H9 (cell line): ENCODE results near the gene SF3A2. TPM values are rescaled to one million over a fixed set of nuclear protein-coding genes. Genes with fewer than 3 reads are reported as not detected.

Source experiments
- DNase-seq: peaks from one replicate; pipeline ENCODE4 v3.0.0-alpha.2; 2017
- H2AFZ ChIP-seq: one replicate; pipeline ENCODE4 v1.6.1; 2013; ENCODE audit warnings: mild to moderate bottlenecking, low read length, control low read depth, moderate library complexity
- H2AK5ac ChIP-seq: 2 replicates; pipeline ENCODE4 v1.6.1; 2013; ENCODE audit warnings: low read length, control low read depth, mixed read lengths; ENCODE audit not compliant: insufficient read length
- H2BK120ac ChIP-seq: one replicate; pipeline ENCODE4 v1.6.1; 2013; ENCODE audit warnings: low read depth, mild to moderate bottlenecking, low read length, control low read depth, inconsistent platforms; ENCODE audit not compliant: poor library complexity, severe bottlenecking
- H2BK12ac ChIP-seq: 2 replicates; pipeline ENCODE4 v1.6.1; 2013; ENCODE audit warnings: low read length, control low read depth, mixed read lengths, low read depth; ENCODE audit not compliant: insufficient read length
- H2BK15ac ChIP-seq: 2 replicates; pipeline ENCODE4 v1.6.1; 2013; ENCODE audit warnings: low read depth, low read length, control low read depth
- H2BK20ac ChIP-seq: one replicate; pipeline ENCODE4 v1.6.1; 2013; ENCODE audit warnings: low read depth, mild to moderate bottlenecking, low read length, control low read depth, inconsistent platforms; ENCODE audit not compliant: poor library complexity, severe bottlenecking
- H2BK5ac ChIP-seq: 2 replicates; pipeline ENCODE4 v1.6.1; 2013; ENCODE audit warnings: low read length, control low read depth, mixed read lengths; ENCODE audit not compliant: insufficient read length
- H3K14ac ChIP-seq: 2 replicates; pipeline ENCODE4 v1.6.1; 2013; ENCODE audit warnings: low read length, control low read depth; ENCODE audit not compliant: insufficient read depth
- H3K18ac ChIP-seq: 2 replicates; pipeline ENCODE4 v1.6.1; 2013; ENCODE audit warnings: low read depth, mild to moderate bottlenecking, mixed read lengths, low read length, control low read depth; ENCODE audit not compliant: insufficient read length
- H3K23ac ChIP-seq: 2 replicates; pipeline ENCODE4 v1.6.1; 2013; ENCODE audit warnings: low read length, control low read depth, mixed read lengths, low read depth; ENCODE audit not compliant: insufficient read length
- H3K23me2 ChIP-seq: 2 replicates; pipeline ENCODE4 v1.6.1; 2013; ENCODE audit warnings: low read depth, mild to moderate bottlenecking, mixed read lengths, low read length, control low read depth; ENCODE audit not compliant: insufficient read length, poor library complexity, severe bottlenecking
- H3K27ac ChIP-seq: 2 replicates; pipeline ENCODE4 v1.5.1; 2013; ENCODE audit warnings: low read length, control low read depth, mixed read lengths, low read depth; ENCODE audit not compliant: insufficient read length
- H3K27me3 ChIP-seq: 2 replicates; pipeline ENCODE4 v1.6.1; 2013; ENCODE audit warnings: low read length, control low read depth, inconsistent platforms; ENCODE audit not compliant: insufficient read depth
- H3K4ac ChIP-seq: 2 replicates; pipeline ENCODE4 v1.6.1; 2013; ENCODE audit warnings: low read depth, mild to moderate bottlenecking, control low read depth, inconsistent platforms, low read length, moderate library complexity
- H3K4me1 ChIP-seq: 2 replicates; pipeline ENCODE4 v1.6.1; 2013; ENCODE audit warnings: low read length, control low read depth, inconsistent platforms; ENCODE audit not compliant: insufficient read depth
- H3K4me2 ChIP-seq: 2 replicates; pipeline ENCODE4 v1.6.1; 2013; ENCODE audit warnings: low read length, control low read depth, mixed read lengths; ENCODE audit not compliant: insufficient read length, insufficient read depth
- H3K56ac ChIP-seq: 2 replicates; pipeline ENCODE4 v1.6.1; 2013; ENCODE audit warnings: low read depth, mild to moderate bottlenecking, mixed read lengths, low read length, control low read depth; ENCODE audit not compliant: insufficient read length
- H3K79me1 ChIP-seq: 2 replicates; pipeline ENCODE4 v1.6.1; 2013; ENCODE audit warnings: low read depth, mild to moderate bottlenecking, moderate library complexity, low read length, control low read depth, inconsistent platforms; ENCODE audit not compliant: insufficient read depth, poor library complexity, severe bottlenecking
- H3K79me2 ChIP-seq: 2 replicates; pipeline ENCODE4 v1.6.1; 2013; ENCODE audit warnings: low read length, control low read depth, inconsistent platforms; ENCODE audit not compliant: insufficient read depth
- H3K9ac ChIP-seq: 2 replicates; pipeline ENCODE4 v1.6.1; 2013; ENCODE audit warnings: low read length, control low read depth, mixed read lengths; ENCODE audit not compliant: insufficient read length; ENCODE audit errors: extremely low read depth
- H3K9me3 ChIP-seq: one replicate; pipeline ENCODE4 v1.6.1; 2013; ENCODE audit warnings: low read depth, low read length, inconsistent platforms; ENCODE audit not compliant: control insufficient read depth
- H3T11ph ChIP-seq: one replicate; pipeline ENCODE4 v1.6.1; 2013; ENCODE audit warnings: mild to moderate bottlenecking, low read length, control low read depth, inconsistent platforms
- H4K20me1 ChIP-seq: one replicate; pipeline ENCODE4 v1.6.1; 2013; ENCODE audit not compliant: control insufficient read depth, insufficient read length, insufficient read depth
- H4K5ac ChIP-seq: 2 replicates; pipeline ENCODE4 v1.6.1; 2013; ENCODE audit warnings: low read depth, mild to moderate bottlenecking, mixed read lengths, low read length, control low read depth; ENCODE audit not compliant: insufficient read length
- H4K8ac ChIP-seq: replicated peaks from 2 replicates; pipeline ENCODE4 v1.6.1; 2013; ENCODE audit warnings: low read length, control low read depth, mixed read lengths, low read depth; ENCODE audit not compliant: insufficient read length
- H4K91ac ChIP-seq: 2 replicates; pipeline ENCODE4 v1.6.1; 2013; ENCODE audit warnings: low read depth, mild to moderate bottlenecking, moderate library complexity, mixed read lengths, low read length, control low read depth; ENCODE audit not compliant: insufficient read length
- H3K27ac Mint-ChIP-seq, 3 experiments: 2 replicates in 2 of 3; 3 replicates in 1 of 3; pipeline ENCODE4 v1.8.0; 2020 to 2021; ENCODE audit warnings: mixed read lengths in 3 of 3, mild to moderate bottlenecking in 1 of 3, moderate library complexity in 1 of 3
- H3K27me3 Mint-ChIP-seq: 2 replicates; pipeline ENCODE4 v1.8.0; 2021; ENCODE audit warnings: low read depth, mild to moderate bottlenecking, moderate library complexity, mixed read lengths
- H3K36me3 Mint-ChIP-seq, 3 experiments: 2 replicates in 2 of 3; 3 replicates in 1 of 3; pipeline ENCODE4 v1.8.0; 2020 to 2021; ENCODE audit warnings: low read depth in 3 of 3, mixed read lengths in 3 of 3; ENCODE audit not compliant: insufficient read depth in 1 of 3
- H3K4me1 Mint-ChIP-seq, 2 experiments: 2 replicates each; pipeline ENCODE4 v1.8.0; 2020; ENCODE audit warnings: mixed read lengths in 2 of 2
- H3K4me3 Mint-ChIP-seq, 2 experiments: 2 replicates in 1 of 2; 3 replicates in 1 of 2; pipeline ENCODE4 v1.8.0; 2020 to 2021; ENCODE audit warnings: mild to moderate bottlenecking in 2 of 2, mixed read lengths in 2 of 2, moderate library complexity in 1 of 2
- H3K9me3 Mint-ChIP-seq, 2 experiments: 2 replicates in 1 of 2; 3 replicates in 1 of 2; pipeline ENCODE4 v1.8.0; 2020; ENCODE audit warnings: mild to moderate bottlenecking in 2 of 2, mixed read lengths in 2 of 2, moderate library complexity in 1 of 2
- CTCF ChIP-seq: fragments of 200-600 bp; sonication (generic); conservative IDR thresholded peaks from 3 replicates; pipeline ENCODE4 v1.8.0; 2021; ENCODE audit warnings: antibody characterized with exemption, mild to moderate bottlenecking
- WGBS: extraction: QIAGEN DNeasy Blood & Tissue Kit; methylation state at CpG from one replicate; pipeline ENCODE4 v1.1.7; 2013; ENCODE audit warnings: missing lambda C conversion rate, low lambda C conversion rate, mixed read lengths; ENCODE audit not compliant: insufficient read length; ENCODE audit errors: extremely low coverage; 5-methylcytosine and 5-hydroxymethylcytosine counted together
- total RNA-seq: library from RNA; stranded (reverse); gene quantifications from 2 replicates; pipeline ENCODE4 v1.2.1, GENCODE V29; 2021

The SF3A2 gene
- total RNA-seq, 1 experiment from 2014 or later, result 166 TPM

GRCh38 chr19:2208975-2209374, 27.6 kb upstream of the SF3A2 start:
- Histone ChIP-seq H4K8ac (no peak overlapping the region), H3K9ac (no peak overlapping the region), H3K27me3 (no peaks in the 10 kb centered on the region), H3K23me2 (no peaks in the 10 kb centered on the region), H2BK120ac (no peak overlapping the region), H2BK5ac (no peak overlapping the region), H3K9me3 (no peaks in the 10 kb centered on the region), H4K20me1 (no peaks in the 10 kb centered on the region), H3K56ac (no peak overlapping the region), H3T11ph (no peak overlapping the region), H3K23ac (no peak overlapping the region), H3K18ac (no peak overlapping the region), H3K79me1 (no peaks in the 10 kb centered on the region), H3K4me2 (no peak overlapping the region), H4K5ac (no peak overlapping the region), H2AFZ (no peak overlapping the region), H3K14ac (no peak overlapping the region), H3K4me1 (no peaks in the 10 kb centered on the region), H4K91ac (no peak overlapping the region), H3K4ac (no peak overlapping the region), H2BK20ac (no peak overlapping the region), H3K27ac (no peak overlapping the region), H2BK15ac (no peak overlapping the region), H3K79me2 (no peaks in the 10 kb centered on the region), H2BK12ac (no peak overlapping the region), H2AK5ac (no peak overlapping the region)
- Mint-ChIP-seq H3K4me1 (no peaks in the 10 kb centered on the region), H3K36me3 (peaks cover 21 to 44% (median 43%) of the 10 kb centered on the region in 3 experiments), H3K27me3 (no peaks in the 10 kb centered on the region), H3K4me3 (no peak overlapping the region), H3K9me3 (no peaks in the 10 kb centered on the region), H3K27ac (no peak overlapping the region)
- WGBS, result 100% methylated on average over 1 of the region's 10 CpGs
- no peak for DNase-seq
- TF ChIP-seq CTCF, result 0 out of 3 replicates have a peak, but pooled peaks have one; percentile 3
